MCF 10A (cell line): ENCODE data around the gene WFDC2. TPM values are rescaled to one million over a fixed set of nuclear protein-coding genes. Genes with fewer than 3 reads are reported as not detected.

Experiments used
- BruUV-seq: library from RNA; stranded (reverse); fragments of 400-500 nt; replicated peaks from 2 replicates; lab custom pipeline; 2021; lab: Mats Ljungman, UMichigan
- CTCF ChIA-PET: fragments of 300-600 bp; sonication (Branson Sonifier 250); formaldehyde crosslinking; extraction: SDS; loops from one replicate; lab custom pipeline; 2021; ENCODE audit warnings: antibody characterized with exemption, inconsistent platforms; lab: Yijun Ruan, JAX
- POLR2A ChIA-PET: fragments of 300-600, 350-650 bp; sonication (Branson Sonifier 250); formaldehyde crosslinking; extraction: SDS; loops from one replicate; lab custom pipeline; 2020; ENCODE audit warnings: antibody characterized with exemption, inconsistent platforms; lab: Yijun Ruan, JAX
- DNase-seq: peaks from one replicate; pipeline ENCODE4 v3.0.0-alpha.2; 2018; ENCODE audit not compliant: unreplicated experiment
- H3K27ac Mint-ChIP-seq: one replicate; pipeline ENCODE4 v1.8.0; 2022; ENCODE audit warnings: mild to moderate bottlenecking, low read depth, mixed read lengths; ENCODE audit not compliant: unreplicated experiment
- H3K27me3 Mint-ChIP-seq: one replicate; pipeline ENCODE4 v1.8.0; 2022; ENCODE audit warnings: mixed read lengths; ENCODE audit not compliant: insufficient read depth, unreplicated experiment
- H3K36me3 Mint-ChIP-seq: one replicate; pipeline ENCODE4 v1.8.0; 2022; ENCODE audit warnings: mild to moderate bottlenecking, moderate library complexity, mixed read lengths; ENCODE audit not compliant: insufficient read depth, unreplicated experiment
- H3K4me1 Mint-ChIP-seq: one replicate; pipeline ENCODE4 v1.8.0; 2022; ENCODE audit warnings: mixed read lengths; ENCODE audit not compliant: insufficient read depth, unreplicated experiment
- H3K4me3 Mint-ChIP-seq: one replicate; pipeline ENCODE4 v1.8.0; 2022; ENCODE audit warnings: mild to moderate bottlenecking, moderate library complexity, mixed read lengths; ENCODE audit not compliant: unreplicated experiment
- H3K9me3 Mint-ChIP-seq: one replicate; pipeline ENCODE4 v1.8.0; 2022; ENCODE audit warnings: mixed read lengths; ENCODE audit not compliant: unreplicated experiment
- intact Hi-C: fragments of 100-400 bp; cut with micrococcal nuclease; formaldehyde crosslinking; loops from 2 replicates; pipeline ENCODE4 v1.14.1; 2022
- total RNA-seq: library from RNA; stranded (reverse); gene quantifications from 2 replicates; pipeline ENCODE4 v1.2.3, GENCODE V29; 2022
- TF ChIP-seq, protein P1 (sequence below): fragments of 200-600 bp; IDR thresholded peaks from one replicate; pipeline ENCODE4 v1.8.0; 2022; ENCODE audit warnings: antibody characterized with exemption, mild to moderate bottlenecking; ENCODE audit not compliant: unreplicated experiment

WFDC2 gene
- total RNA-seq, 1 experiment from 2014 or later: not detected

DNA sequence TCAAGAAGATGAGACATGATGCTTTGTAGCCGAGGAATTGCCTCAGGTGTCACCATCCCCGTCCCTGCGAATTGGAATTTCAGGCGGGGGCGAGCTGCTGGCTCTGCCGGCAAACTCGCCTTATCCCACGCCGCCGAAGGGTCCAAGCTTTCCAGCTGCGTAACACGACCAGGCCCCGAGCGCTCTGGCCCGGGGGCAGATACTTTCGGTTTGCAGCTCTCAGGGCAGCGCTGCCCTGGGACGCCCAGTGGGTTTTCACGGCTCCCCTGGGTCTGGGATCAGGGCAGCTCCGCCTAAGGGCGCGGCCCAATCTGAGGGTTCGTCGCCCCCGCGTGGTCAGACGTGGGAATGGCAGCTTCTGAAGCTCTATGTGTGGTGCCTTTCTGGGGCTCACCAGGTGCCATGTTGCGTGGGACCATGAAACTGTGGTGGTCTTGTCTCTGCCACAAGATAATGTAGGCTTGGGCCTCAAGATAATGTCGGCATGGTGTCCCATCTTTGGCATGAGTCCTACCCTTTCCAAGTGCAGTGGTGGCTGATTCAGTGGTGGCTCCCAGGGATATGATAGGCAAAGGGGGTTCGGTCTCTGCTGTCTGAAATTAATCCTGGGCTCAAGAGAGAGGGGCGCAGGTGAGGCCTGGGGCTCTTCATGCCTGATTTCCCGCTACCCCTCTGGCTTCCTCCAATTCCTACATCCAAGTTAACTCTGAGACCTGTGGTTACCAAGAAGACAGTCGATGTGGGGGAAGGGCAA lies 32.6 kb upstream of the WFDC2 start:
- no peaks in the 10 kb centered on the region for H3K36me3 Mint-ChIP-seq
- BruUV-seq: no TSS peak

DNA sequence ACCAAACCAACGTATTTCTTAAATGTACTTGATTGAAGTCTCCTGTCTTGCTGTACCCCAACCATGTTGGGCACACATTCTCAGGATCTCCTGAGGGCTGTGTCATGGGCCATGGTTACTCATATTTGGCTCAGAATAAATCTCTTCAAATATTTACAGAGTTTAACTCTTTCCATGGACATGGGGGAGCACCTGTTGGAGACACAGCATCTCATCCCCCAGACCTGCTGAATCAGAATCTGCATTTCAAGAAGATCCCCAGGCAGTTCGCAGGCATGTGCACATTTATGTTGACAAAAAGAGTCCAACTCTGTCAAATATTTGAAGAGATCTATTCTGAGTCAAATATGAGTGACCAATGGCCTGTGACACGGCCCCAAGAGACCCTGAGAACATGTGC lies 29.1 kb upstream of the WFDC2 start:
- peaks cover 19% of the 10 kb centered on the region for H3K27me3 Mint-ChIP-seq
- CTCF ChIA-PET: interaction anchor here (0.6 to 7.1 kb wide), 9 partner anchors 12 to 331 kb away, joined by 3 to 96 read pairs (median 6); partner anchors contain the start of gene SYS1
- TF ChIP-seq, protein P1, sequence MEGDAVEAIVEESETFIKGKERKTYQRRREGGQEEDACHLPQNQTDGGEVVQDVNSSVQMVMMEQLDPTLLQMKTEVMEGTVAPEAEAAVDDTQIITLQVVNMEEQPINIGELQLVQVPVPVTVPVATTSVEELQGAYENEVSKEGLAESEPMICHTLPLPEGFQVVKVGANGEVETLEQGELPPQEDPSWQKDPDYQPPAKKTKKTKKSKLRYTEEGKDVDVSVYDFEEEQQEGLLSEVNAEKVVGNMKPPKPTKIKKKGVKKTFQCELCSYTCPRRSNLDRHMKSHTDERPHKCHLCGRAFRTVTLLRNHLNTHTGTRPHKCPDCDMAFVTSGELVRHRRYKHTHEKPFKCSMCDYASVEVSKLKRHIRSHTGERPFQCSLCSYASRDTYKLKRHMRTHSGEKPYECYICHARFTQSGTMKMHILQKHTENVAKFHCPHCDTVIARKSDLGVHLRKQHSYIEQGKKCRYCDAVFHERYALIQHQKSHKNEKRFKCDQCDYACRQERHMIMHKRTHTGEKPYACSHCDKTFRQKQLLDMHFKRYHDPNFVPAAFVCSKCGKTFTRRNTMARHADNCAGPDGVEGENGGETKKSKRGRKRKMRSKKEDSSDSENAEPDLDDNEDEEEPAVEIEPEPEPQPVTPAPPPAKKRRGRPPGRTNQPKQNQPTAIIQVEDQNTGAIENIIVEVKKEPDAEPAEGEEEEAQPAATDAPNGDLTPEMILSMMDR: no peak
- intact Hi-C loops: no loop called here
- no peak overlapping the region for H3K4me3 Mint-ChIP-seq
- no peaks in the 10 kb centered on the region for H3K4me1 Mint-ChIP-seq
- no peak for DNase-seq
- no peaks in the 10 kb centered on the region for H3K36me3 Mint-ChIP-seq
- no peaks in the 10 kb centered on the region for H3K9me3 Mint-ChIP-seq
- POLR2A ChIA-PET: interaction anchor here (0.5 to 0.8 kb wide), 2 partner anchors 78 to 94 kb away, joined by 3 to 5 read pairs; partner anchors contain the start of gene SYS1
- H3K27ac Mint-ChIP-seq: no peak overlapping the region
- BruUV-seq: no TSS peak

More for the DNA sequence above, 32.6 kb upstream of the WFDC2 start:
- no peaks in the 10 kb centered on the region for H3K27me3 Mint-ChIP-seq
- no peaks in the 10 kb centered on the region for H3K4me1 Mint-ChIP-seq
- ChIA-PET POLR2A (interaction anchor here (0.7 to 2.5 kb wide), 25 partner anchors 9 to 355 kb away, joined by 3 to 33 read pairs (median 5); partner anchors contain the start of genes DNTTIP1, PIGT, SYS1 and TP53TG5), CTCF (interaction anchor here (0.5 to 7.1 kb wide), 70 partner anchors 7 to 1872 kb away, joined by 3 to 113 read pairs (median 5); partner anchors contain the start of genes DBNDD2, PIGT, RBPJL and SYS1)
- no peaks in the 10 kb centered on the region for H3K9me3 Mint-ChIP-seq
- TF ChIP-seq, protein P1: peak; percentile 95
- peak overlapping the region; percentile 57 for H3K27ac Mint-ChIP-seq
- intact Hi-C loops: loop anchor here (1.0 to 10.0 kb wide), 5 partner anchors 63 to 392 kb away; partner anchors contain the start of gene SYS1
- H3K4me3 Mint-ChIP-seq: peak overlapping the region; percentile 74
- peak; percentile 82 for DNase-seq

DNA sequence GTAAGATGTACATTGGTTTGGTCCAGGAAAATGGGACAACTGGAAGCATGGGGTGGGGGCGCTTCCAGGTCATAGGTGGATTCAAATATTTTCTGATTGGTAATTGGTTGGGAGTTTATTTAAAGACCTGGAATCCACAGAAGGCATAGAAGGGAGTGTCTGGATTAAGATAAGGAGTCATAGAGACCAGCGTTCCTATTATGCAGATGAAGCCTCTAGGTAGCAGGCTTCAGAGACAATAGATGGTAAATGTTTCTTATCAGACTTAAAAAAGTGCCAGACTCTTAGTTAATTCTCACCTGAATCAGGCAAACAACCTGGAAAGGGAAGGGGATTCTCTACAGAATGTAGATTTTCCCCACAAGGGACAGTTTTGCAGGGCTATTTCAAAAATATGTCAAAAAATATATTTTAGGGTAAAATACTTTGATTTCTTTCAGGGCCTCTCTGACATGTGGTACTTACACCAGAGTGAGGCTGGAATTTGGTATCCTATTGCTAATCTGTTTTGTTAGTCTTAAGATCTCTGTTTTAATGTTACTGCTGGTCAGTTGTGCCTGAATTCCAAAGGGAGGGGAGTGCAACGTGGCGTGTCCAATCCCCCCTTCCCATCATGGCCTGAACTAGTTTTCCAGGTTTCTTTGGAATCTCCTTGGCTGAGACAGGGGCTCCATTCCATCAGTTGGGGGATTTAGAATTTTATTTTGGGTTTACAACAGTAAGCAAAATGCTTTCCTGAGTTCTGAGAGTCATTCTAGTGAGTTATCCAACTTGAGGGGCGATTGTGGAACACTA lies 28.5 kb upstream of the WFDC2 start:
- Mint-ChIP-seq H3K36me3 (no peaks in the 10 kb centered on the region), H3K9me3 (no peaks in the 10 kb centered on the region), H3K4me3 (no peak overlapping the region), H3K4me1 (no peaks in the 10 kb centered on the region), H3K27ac (no peak overlapping the region), H3K27me3 (peaks cover 19% of the 10 kb centered on the region)
- intact Hi-C loops: no loop called here
- CTCF ChIA-PET: interaction anchor here (0.6 to 7.1 kb wide), 6 partner anchors 12 to 331 kb away, joined by 3 to 92 read pairs (median 11); no protein-coding TSS in a partner anchor
- POLR2A ChIA-PET: no interaction called here
- TF ChIP-seq, protein P1: no peak
- BruUV-seq: no TSS peak
- no peak for DNase-seq

DNA sequence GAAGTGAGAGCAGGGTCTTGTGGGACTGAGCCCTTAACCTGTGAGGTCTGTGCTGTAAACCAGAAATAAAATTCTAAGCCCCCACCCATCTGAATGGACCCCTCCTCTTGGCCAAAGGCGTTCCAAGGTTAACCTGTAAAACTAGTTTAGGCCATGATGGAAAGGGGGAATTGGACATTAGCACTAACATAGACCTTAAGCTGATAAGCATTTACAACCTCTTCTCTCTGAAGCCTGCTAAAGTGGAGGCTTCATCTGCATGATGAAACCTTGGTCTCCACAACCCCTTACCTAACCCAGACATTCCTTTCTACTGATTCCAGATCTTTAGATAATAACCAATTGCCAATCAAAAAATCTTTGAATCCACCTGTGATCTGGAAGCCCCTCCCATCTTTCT lies 27.8 kb upstream of the WFDC2 start:
- no peaks in the 10 kb centered on the region for H3K36me3 Mint-ChIP-seq
- CTCF ChIA-PET: no interaction called here
- intact Hi-C loops: no loop called here
- H3K4me1 Mint-ChIP-seq: no peaks in the 10 kb centered on the region
- no peak overlapping the region for H3K27ac Mint-ChIP-seq
- peaks cover 19% of the 10 kb centered on the region for H3K27me3 Mint-ChIP-seq
- POLR2A ChIA-PET: no interaction called here
- no peaks in the 10 kb centered on the region for H3K9me3 Mint-ChIP-seq
- TF ChIP-seq, protein P1: no peak
- BruUV-seq: no TSS peak
- no peak overlapping the region for H3K4me3 Mint-ChIP-seq
- no peak for DNase-seq
